ENCODE results near the gene IL13RA1.

GRCh38 chrX:118825227-118825626 lies 97.8 kb downstream of the IL13RA1 start:
- TF ChIP-seq CTCF (conservative IDR thresholded peaks at IDR 0.05 in 1 of 2, IDR thresholded peaks at IDR 0.05 in 1 of 2; ENCODE audit: extremely low read depth in 1 of 2, insufficient read depth in 1 of 2, low read depth in 1 of 2, low read length in 2 of 2) (no peak), EZH2 (IDR thresholded peaks at IDR 0.05; ENCODE audit: borderline replicate concordance, low read length) (no peak)

All from mammary epithelial cell (primary cell).